Measurements from ENCODE around the gene PPM1E.

DNA sequence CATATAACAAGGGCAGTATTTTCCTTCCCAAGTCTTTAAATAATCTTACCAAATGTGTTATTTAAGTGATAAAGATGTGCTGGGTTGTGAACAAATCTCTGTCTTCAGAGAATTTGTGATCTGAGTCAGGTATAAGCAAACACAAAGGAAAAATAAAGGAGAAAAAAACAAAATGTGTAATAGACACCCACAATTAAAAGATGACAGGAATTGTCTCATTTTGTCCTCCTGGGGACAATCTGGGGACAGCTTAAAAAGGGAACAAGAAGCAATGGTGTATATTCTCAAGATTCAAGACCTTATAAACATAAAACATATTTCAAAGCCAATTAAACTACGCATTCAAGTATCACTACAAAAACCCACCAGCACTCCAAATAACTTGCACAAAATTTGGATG lies 243.8 kb downstream of the PPM1E start:
- TF ChIP-seq ZNF274 (IDR thresholded peaks at IDR 0.05; ENCODE audit: low read depth, low read length) (no peak), YY1 (IDR thresholded peaks at IDR 0.05; ENCODE audit: insufficient read depth, insufficient read length) (no peak)

Data from NT2/D1 (cell line).